WTC11 (cell line): ENCODE results near the gene IL24. TPM values are rescaled to one million over a fixed set of nuclear protein-coding genes. Genes with fewer than 3 reads are reported as not detected.

Source experiments
- ATAC-seq: fragments of 200-7000 bp; cut with Tn5 transposase; 2 replicates; pipeline ENCODE4 v1.10.0; 2021; ENCODE audit warnings: mild to moderate bottlenecking, moderate library complexity
- CTCF ChIA-PET: fragments of 300-600 bp; sonication (Branson Sonifier 250); formaldehyde crosslinking; loops from one replicate; lab custom pipeline; 2021; ENCODE audit warnings: antibody characterized with exemption; lab: Charles Lee
- POLR2A ChIA-PET: fragments of 350-600 bp; sonication (Branson Sonifier 250); formaldehyde crosslinking; loops from one replicate; lab custom pipeline; 2021; ENCODE audit warnings: antibody characterized with exemption; lab: Charles Lee
- DNase-seq: peaks from one replicate; pipeline ENCODE4 v3.0.0; 2021; ENCODE audit warnings: low spot score
- H3K27ac Mint-ChIP-seq: 2 replicates; pipeline ENCODE4 v1.8.0; 2021; ENCODE audit warnings: mixed read lengths
- H3K27me3 Mint-ChIP-seq: 2 replicates; pipeline ENCODE4 v1.8.0; 2021; ENCODE audit warnings: low read depth, mild to moderate bottlenecking, moderate library complexity, mixed read lengths
- H3K36me3 Mint-ChIP-seq: 2 replicates; pipeline ENCODE4 v1.8.0; 2021; ENCODE audit warnings: mixed read lengths
- H3K4me1 Mint-ChIP-seq: 2 replicates; pipeline ENCODE4 v1.8.0; 2022; ENCODE audit warnings: mixed read lengths
- H3K4me3 Mint-ChIP-seq: 2 replicates; pipeline ENCODE4 v1.8.0; 2021; ENCODE audit warnings: mild to moderate bottlenecking, moderate library complexity, mixed read lengths
- H3K9me3 Mint-ChIP-seq: 2 replicates; pipeline ENCODE4 v1.8.0; 2021; ENCODE audit warnings: mixed read lengths
- AFF4 ChIP-seq: sonication (generic); formaldehyde crosslinking; IDR thresholded peaks from 2 replicates; pipeline ENCODE4 v1.8.1; 2023; ENCODE audit warnings: mild to moderate bottlenecking, missing genetic modification reagents, borderline replicate concordance
- ATF6 ChIP-seq: sonication (generic); formaldehyde crosslinking; IDR thresholded peaks from 2 replicates; pipeline ENCODE4 v1.8.1; 2023; ENCODE audit warnings: mild to moderate bottlenecking, missing genetic modification reagents
- CDX4 ChIP-seq: fragments of 250-450 bp; sonication (Bioruptor Pico); IDR thresholded peaks from 2 replicates; pipeline ENCODE4 v1.9.0; 2021; ENCODE audit warnings: moderate library complexity, mild to moderate bottlenecking, inconsistent platforms, borderline replicate concordance
- E2F4 ChIP-seq: sonication (generic); formaldehyde crosslinking; IDR thresholded peaks from 2 replicates; pipeline ENCODE4 v1.8.1; 2022; ENCODE audit warnings: low read depth, mild to moderate bottlenecking, moderate library complexity, missing genetic modification reagents, borderline replicate concordance
- E2F5 ChIP-seq: sonication (generic); formaldehyde crosslinking; IDR thresholded peaks from 2 replicates; pipeline ENCODE4 v1.8.1; 2022; ENCODE audit warnings: mild to moderate bottlenecking, moderate library complexity, missing genetic modification reagents
- EMX1 ChIP-seq: fragments of 250-450 bp; sonication (Bioruptor Pico); IDR thresholded peaks from 2 replicates; pipeline ENCODE4 v1.8.0; 2021; ENCODE audit warnings: mild to moderate bottlenecking
- ERG ChIP-seq: fragments of 250-450 bp; sonication (Bioruptor Pico); IDR thresholded peaks from 2 replicates; pipeline ENCODE4 v1.8.0; 2021; ENCODE audit warnings: mild to moderate bottlenecking
- ESRRA ChIP-seq: sonication (generic); formaldehyde crosslinking; IDR thresholded peaks from 2 replicates; pipeline ENCODE4 v1.8.1; 2022; ENCODE audit warnings: mild to moderate bottlenecking, missing genetic modification reagents, borderline replicate concordance
- FOXK1 ChIP-seq: sonication (generic); formaldehyde crosslinking; IDR thresholded peaks from 2 replicates; pipeline ENCODE4 v1.8.0; 2022; ENCODE audit warnings: mild to moderate bottlenecking, moderate library complexity, missing genetic modification reagents
- GRHL2 ChIP-seq: fragments of 250-450 bp; sonication (Bioruptor Pico); IDR thresholded peaks from 2 replicates; pipeline ENCODE4 v1.8.0; 2022; ENCODE audit warnings: mild to moderate bottlenecking, moderate library complexity; ENCODE audit not compliant: insufficient replicate concordance, severe bottlenecking
- MAX ChIP-seq: sonication (generic); formaldehyde crosslinking; IDR thresholded peaks from 2 replicates; pipeline ENCODE4 v1.8.0; 2022; ENCODE audit warnings: mild to moderate bottlenecking, missing genetic modification reagents
- MYBL2 ChIP-seq: sonication (generic); formaldehyde crosslinking; IDR thresholded peaks from 2 replicates; pipeline ENCODE4 v1.8.1; 2023; ENCODE audit warnings: mild to moderate bottlenecking, moderate library complexity, missing genetic modification reagents
- NFATC4 ChIP-seq: fragments of 250-450 bp; sonication (Bioruptor Pico); IDR thresholded peaks from 2 replicates; pipeline ENCODE4 v1.9.0; 2021; ENCODE audit warnings: mild to moderate bottlenecking
- NR3C1 ChIP-seq: sonication (generic); formaldehyde crosslinking; conservative IDR thresholded peaks from 2 replicates; pipeline ENCODE4 v1.8.1; 2023; ENCODE audit warnings: low read depth, mild to moderate bottlenecking, missing genetic modification reagents
- PREB ChIP-seq: sonication (generic); formaldehyde crosslinking; IDR thresholded peaks from 2 replicates; pipeline ENCODE4 v1.8.1; 2022; ENCODE audit warnings: mild to moderate bottlenecking, missing genetic modification reagents, moderate library complexity, borderline replicate concordance
- PRRX2 ChIP-seq: fragments of 250-450 bp; sonication (Bioruptor Pico); IDR thresholded peaks from 2 replicates; pipeline ENCODE4 v1.8.0; 2021; ENCODE audit warnings: mild to moderate bottlenecking
- USF1 ChIP-seq: sonication (generic); formaldehyde crosslinking; IDR thresholded peaks from 2 replicates; pipeline ENCODE4 v1.8.0; 2022; ENCODE audit warnings: mild to moderate bottlenecking, missing genetic modification reagents
- ZNF423 ChIP-seq: fragments of 250-450 bp; sonication (Bioruptor Pico); IDR thresholded peaks from 2 replicates; pipeline ENCODE4 v2.1.2; 2022; ENCODE audit warnings: mild to moderate bottlenecking, moderate library complexity
- total RNA-seq: library from RNA; stranded (reverse); gene quantifications from 3 replicates; pipeline ENCODE4 v1.2.3, GENCODE V29; 2021

The IL24 gene
- total RNA-seq, 1 experiment from 2014 or later = not detected

- no peak for ATAC-seq
- ChIA-PET POLR2A (no interaction called here), CTCF (interaction anchor here (0.8 to 4.1 kb wide), 8 partner anchors 16 to 459 kb away, joined by 3 to 53 read pairs (median 4); partner anchors contain the start of gene PIGR)
Measured at GRCh38 chr1:206930210-206930798, 33.1 kb downstream of the IL24 start.

GRCh38 chr1:206931709-206932108 lies 34.5 kb downstream of the IL24 start:
- DNase-seq (peak; percentile 36), ATAC-seq (peak; percentile 74)
- POLR2A ChIA-PET = no interaction called here
- Mint-ChIP-seq H3K27me3 (no peaks in the 10 kb centered on the region; the same call in 1 of the 2 replicates), H3K36me3 (no peaks in the 10 kb centered on the region), H3K4me3 (no peak overlapping the region), H3K4me1 (peaks cover 2% of the 10 kb centered on the region; the same call in 1 of the 2 replicates), H3K27ac (no peak overlapping the region), H3K9me3 (no peaks in the 10 kb centered on the region)
- CTCF ChIA-PET = interaction anchor here (0.6 to 4.1 kb wide), 22 partner anchors 10 to 375 kb away, joined by 3 to 53 read pairs (median 4); partner anchors contain the start of genes DYRK3, FCMR and PIGR
- no peak for TF ChIP-seq AFF4 (CRISPR knock-in tag)
- TF ChIP-seq EMX1 (CRISPR knock-in tag) = no peak
- TF ChIP-seq MYBL2 (CRISPR knock-in tag) = no peak
- TF ChIP-seq NR3C1 = no peak
- TF ChIP-seq ERG (CRISPR knock-in tag) = no peak
- TF ChIP-seq CDX4 (CRISPR knock-in tag) = no peak

More at GRCh38 chr1:206930210-206930798, 33.1 kb downstream of the IL24 start:
- H3K4me3 Mint-ChIP-seq = no peak overlapping the region
- no peak for DNase-seq
- H3K9me3 Mint-ChIP-seq = no peaks in the 10 kb centered on the region
- no peaks in the 10 kb centered on the region for H3K36me3 Mint-ChIP-seq
- H3K27me3 Mint-ChIP-seq = no peaks in the 10 kb centered on the region; the same call in 1 of the 2 replicates
- peak overlapping the region; percentile 8; the same call in 1 of the 2 replicates for H3K27ac Mint-ChIP-seq
- TF ChIP-seq MAX = no peak
- no peak for TF ChIP-seq PRRX2 (CRISPR knock-in tag)
- TF ChIP-seq NFATC4 (CRISPR knock-in tag) = no peak
- TF ChIP-seq USF1 (CRISPR knock-in tag) = no peak
- no peak for TF ChIP-seq ZNF423
- TF ChIP-seq FOXK1 = no peak
- TF ChIP-seq PREB (CRISPR knock-in tag) = no peak
- no peak for TF ChIP-seq ESRRA (CRISPR knock-in tag)
- TF ChIP-seq GRHL2 (CRISPR knock-in tag) = no peak
- TF ChIP-seq E2F4 (CRISPR knock-in tag) = no peak
- no peak for TF ChIP-seq E2F5 (CRISPR knock-in tag)
- TF ChIP-seq ATF6 = no peak
- no peaks in the 10 kb centered on the region for H3K4me1 Mint-ChIP-seq
